ENCODE data around the gene FAM47A.

DNA sequence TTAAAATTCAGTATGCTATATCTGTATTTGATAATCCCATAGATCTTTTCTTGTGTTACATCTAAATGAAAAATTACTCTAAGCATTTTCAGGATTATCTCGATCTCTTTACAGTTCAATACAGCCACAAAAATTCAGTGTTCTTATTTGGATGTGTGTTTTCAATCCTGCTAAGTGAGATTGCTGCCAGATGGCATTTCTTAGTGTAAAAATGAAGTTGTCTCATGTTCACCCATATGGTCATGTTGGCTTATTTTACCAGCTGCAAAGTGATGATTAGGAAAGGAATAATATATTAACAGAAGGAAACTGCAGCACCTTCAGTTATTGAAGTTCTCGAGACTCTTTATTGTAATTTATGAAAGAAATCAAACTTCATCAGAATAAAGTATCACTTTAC lies 12.1 kb upstream of the FAM47A start:
- TF ChIP-seq POLR2AphosphoS5 (IDR thresholded peaks at IDR 0.05; ENCODE audit: low read depth, low read length) (no peak), POLR2A (IDR thresholded peaks at IDR 0.05; ENCODE audit: low read depth, low read length) (no peak)

Data from GM12891 (cell line).